OCI-LY1 (cell line): ENCODE data around the gene NOC3L.

Source experiments
- H2AFZ ChIP-seq: fragments of 200-600 bp; sonication (generic), shearing (Covaris generic); 2 replicates; pipeline ENCODE4 v1.6.0; 2014; ENCODE audit warnings: antibody characterized with exemption, mild to moderate bottlenecking, low read length
- H3F3A ChIP-seq: fragments of 200-600 bp; sonication (generic), shearing (Covaris generic); 2 replicates; pipeline ENCODE4 v1.6.0; 2014; ENCODE audit warnings: mild to moderate bottlenecking, antibody characterized with exemption, low read length, moderate library complexity; ENCODE audit not compliant: insufficient read depth
- H3K27ac ChIP-seq: fragments of 200-600 bp; sonication (generic); 2 replicates; pipeline ENCODE4 v1.5.1; 2014; ENCODE audit warnings: low read length, mixed run types, mild to moderate bottlenecking, low read depth; ENCODE audit not compliant: poor library complexity, severe bottlenecking
- H3K27me3 ChIP-seq: fragments of 200-600 bp; sonication (generic); 2 replicates; pipeline ENCODE4 v1.6.0; 2014; ENCODE audit warnings: antibody characterized with exemption, mild to moderate bottlenecking, low read length, moderate library complexity; ENCODE audit not compliant: insufficient read depth
- H3K36me3 ChIP-seq: fragments of 200-600 bp; sonication (generic); 2 replicates; pipeline ENCODE4 v1.6.1; 2014; ENCODE audit warnings: mild to moderate bottlenecking, antibody characterized with exemption, low read length, moderate library complexity, mixed read lengths; ENCODE audit not compliant: insufficient read depth
- H3K4me1 ChIP-seq: fragments of 200-600 bp; sonication (generic); 2 replicates; pipeline ENCODE4 v1.5.1; 2014; ENCODE audit warnings: mild to moderate bottlenecking, low read length, moderate library complexity; ENCODE audit not compliant: insufficient read depth, severe bottlenecking
- H3K4me2 ChIP-seq: fragments of 200-600 bp; sonication (generic), shearing (Covaris generic); 2 replicates; pipeline ENCODE4 v1.6.1; 2014; ENCODE audit warnings: low read length
- H3K4me3 ChIP-seq: fragments of 200-600 bp; sonication (generic); 2 replicates; pipeline ENCODE4 v1.5.1; 2014; ENCODE audit warnings: low read length, low read depth, mild to moderate bottlenecking, mixed read lengths; ENCODE audit not compliant: poor library complexity, severe bottlenecking
- H3K79me2 ChIP-seq: fragments of 200-600 bp; shearing (Covaris generic); 2 replicates; pipeline ENCODE4 v1.6.1; 2016; ENCODE audit warnings: mixed run types, low read length, mixed read lengths; ENCODE audit not compliant: insufficient read depth
- H3K9ac ChIP-seq: fragments of 200-600 bp; sonication (generic), shearing (Covaris generic); 2 replicates; pipeline ENCODE4 v1.6.1; 2014; ENCODE audit warnings: mild to moderate bottlenecking, low read length, mixed read lengths
- H3K9me2 ChIP-seq: fragments of 200-600 bp; sonication (generic), shearing (Covaris generic); 2 replicates; pipeline ENCODE4 v1.6.1; 2014; ENCODE audit warnings: low read depth, mild to moderate bottlenecking, low read length, mixed read lengths
- H3K9me3 ChIP-seq: fragments of 200-600 bp; shearing (Covaris generic); 2 replicates; pipeline ENCODE4 v1.6.1; 2014; ENCODE audit warnings: low read length, mixed read lengths
- H4K20me1 ChIP-seq: fragments of 200-600 bp; sonication (generic), shearing (Covaris generic); 2 replicates; pipeline ENCODE4 v1.6.0; 2016; ENCODE audit warnings: mild to moderate bottlenecking, low read length; ENCODE audit not compliant: insufficient read depth
- CTCF ChIP-seq: fragments of 200-600 bp; sonication (generic), shearing (Covaris generic); IDR thresholded peaks from 2 replicates; pipeline ENCODE4 v1.5.1; 2017; ENCODE audit warnings: mild to moderate bottlenecking, antibody characterized with exemption, low read length, moderate library complexity, mixed read lengths
- EZH2 ChIP-seq: fragments of 200-600 bp; sonication (generic), shearing (Covaris generic); IDR thresholded peaks from 2 replicates; pipeline ENCODE4 v1.8.0; 2017; ENCODE audit warnings: borderline replicate concordance, mixed run types, mild to moderate bottlenecking, antibody characterized with exemption, low read length, moderate library complexity, mixed read lengths

The NOC3L gene

GRCh38 chr10:94286901-94287300, 75.8 kb downstream of the NOC3L start:
- TF ChIP-seq CTCF (no peak), EZH2 (no peak)
- no peak overlapping the region for H3K4me2 ChIP-seq
- H3K79me2 ChIP-seq = no peaks in the 10 kb centered on the region
- no peaks in the 10 kb centered on the region for H3K36me3 ChIP-seq
- H2AFZ ChIP-seq = no peak overlapping the region
- H3K27me3 ChIP-seq = no peaks in the 10 kb centered on the region
- no peak overlapping the region for H3K4me3 ChIP-seq
- H3K9ac ChIP-seq = no peak overlapping the region
- H3F3A ChIP-seq = no peaks in the 10 kb centered on the region
- H3K4me1 ChIP-seq = no peaks in the 10 kb centered on the region
- no peak overlapping the region for H3K27ac ChIP-seq
- H3K9me2 ChIP-seq = no peaks in the 10 kb centered on the region
- H4K20me1 ChIP-seq = no peaks in the 10 kb centered on the region
- H3K9me3 ChIP-seq = no peaks in the 10 kb centered on the region

- no peaks in the 10 kb centered on the region for H4K20me1 ChIP-seq
Measured at GRCh38 chr10:94285271-94285670, 77.5 kb downstream of the NOC3L start.

More at GRCh38 chr10:94285271-94285670, 77.5 kb downstream of the NOC3L start:
- Histone ChIP-seq H3K9me2 (no peaks in the 10 kb centered on the region), H3K4me1 (no peaks in the 10 kb centered on the region), H2AFZ (no peak overlapping the region), H3K4me2 (no peak overlapping the region), H3K4me3 (no peak overlapping the region), H3K9me3 (no peaks in the 10 kb centered on the region), H3K36me3 (no peaks in the 10 kb centered on the region), H3K79me2 (no peaks in the 10 kb centered on the region), H3K27me3 (no peaks in the 10 kb centered on the region), H3K27ac (no peak overlapping the region), H3F3A (no peaks in the 10 kb centered on the region), H3K9ac (no peak overlapping the region)
- TF ChIP-seq EZH2 (no peak), CTCF (no peak)
